ENCODE results near the gene MRPL36.

DNA sequence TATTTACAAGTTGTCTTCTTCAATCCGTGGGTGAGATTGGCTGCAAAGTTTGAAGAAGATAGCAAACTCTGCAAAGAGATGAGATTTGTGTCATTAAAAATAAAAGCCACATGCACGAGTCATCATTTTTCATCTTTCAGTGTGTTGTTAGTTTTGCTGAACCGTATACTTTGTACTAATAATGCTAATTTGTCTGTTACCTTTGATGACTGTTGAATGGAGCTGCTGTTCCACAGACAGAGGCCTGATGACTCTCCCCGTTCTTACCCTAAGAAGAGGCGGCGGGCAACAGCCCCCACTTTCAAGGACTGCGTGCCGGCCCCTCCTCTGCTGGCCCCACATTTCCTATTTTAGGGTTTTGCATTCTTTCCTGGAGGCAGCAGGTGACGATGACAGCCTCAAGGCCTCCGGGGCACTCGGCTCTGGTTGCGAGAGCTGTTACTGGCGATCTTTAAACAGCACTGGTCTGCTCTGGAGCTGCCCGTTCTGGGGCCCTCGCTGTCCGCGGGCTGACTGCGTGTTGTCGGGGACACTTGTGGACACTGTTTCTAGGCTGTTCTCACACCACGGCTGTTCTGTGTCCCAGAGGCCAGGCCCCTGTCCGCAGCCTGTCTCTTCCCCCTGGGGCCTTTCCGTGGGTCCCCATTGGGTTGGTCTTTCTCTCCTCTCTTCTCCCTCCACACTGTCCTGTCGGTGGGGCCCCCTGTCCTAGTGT lies 36.7 kb upstream of the MRPL36 start:
- TF ChIP-seq, protein P1, sequence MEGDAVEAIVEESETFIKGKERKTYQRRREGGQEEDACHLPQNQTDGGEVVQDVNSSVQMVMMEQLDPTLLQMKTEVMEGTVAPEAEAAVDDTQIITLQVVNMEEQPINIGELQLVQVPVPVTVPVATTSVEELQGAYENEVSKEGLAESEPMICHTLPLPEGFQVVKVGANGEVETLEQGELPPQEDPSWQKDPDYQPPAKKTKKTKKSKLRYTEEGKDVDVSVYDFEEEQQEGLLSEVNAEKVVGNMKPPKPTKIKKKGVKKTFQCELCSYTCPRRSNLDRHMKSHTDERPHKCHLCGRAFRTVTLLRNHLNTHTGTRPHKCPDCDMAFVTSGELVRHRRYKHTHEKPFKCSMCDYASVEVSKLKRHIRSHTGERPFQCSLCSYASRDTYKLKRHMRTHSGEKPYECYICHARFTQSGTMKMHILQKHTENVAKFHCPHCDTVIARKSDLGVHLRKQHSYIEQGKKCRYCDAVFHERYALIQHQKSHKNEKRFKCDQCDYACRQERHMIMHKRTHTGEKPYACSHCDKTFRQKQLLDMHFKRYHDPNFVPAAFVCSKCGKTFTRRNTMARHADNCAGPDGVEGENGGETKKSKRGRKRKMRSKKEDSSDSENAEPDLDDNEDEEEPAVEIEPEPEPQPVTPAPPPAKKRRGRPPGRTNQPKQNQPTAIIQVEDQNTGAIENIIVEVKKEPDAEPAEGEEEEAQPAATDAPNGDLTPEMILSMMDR (IDR thresholded peaks at IDR 0.05) = no peak
- no peak for TF ChIP-seq POLR2AphosphoS5 (IDR thresholded peaks at IDR 0.05)
